Glomerular visceral epithelial cell (primary cell): Measurements from ENCODE around the gene STRIT1.
"Not testable (repeated sequence)": the region's sequence is repeated elsewhere in the genome, so short reads cannot be mapped to it uniquely, and the experiment has no call there.

Source experiments
- DNase-seq: peaks from one replicate; pipeline ENCODE4 v3.0.0-alpha.2; 2016; ENCODE audit errors: extremely low spot score

STRIT1 gene

GRCh38 chr3:155313300-155313699 lies 19.8 kb upstream of the STRIT1 start:
- DNase-seq = peak; percentile 3

GRCh38 chr3:155312781-155313180 lies 19.3 kb upstream of the STRIT1 start:
- DNase-seq = no peak

- DNase-seq = no peak
Observed at GRCh38 chr3:155309581-155309980, 16.1 kb upstream of the STRIT1 start.

- peak; percentile 16 for DNase-seq
Observed at GRCh38 chr3:155308831-155309230, 15.3 kb upstream of the STRIT1 start.

- DNase-seq = no peak
Observed at GRCh38 chr3:155307183-155307582, 13.7 kb upstream of the STRIT1 start.

- no peak for DNase-seq
Observed at GRCh38 chr3:155304394-155304793, 10.9 kb upstream of the STRIT1 start.

GRCh38 chr3:155303540-155304097 lies 10.1 kb upstream of the STRIT1 start:
- DNase-seq = no peak

- peak; percentile 6 for DNase-seq
Observed at GRCh38 chr3:155302891-155303290, 9.4 kb upstream of the STRIT1 start.

- peak; percentile 20 for DNase-seq
Observed at GRCh38 chr3:155302481-155302880, 9.0 kb upstream of the STRIT1 start.

GRCh38 chr3:155297100-155297499 lies 3.6 kb upstream of the STRIT1 start:
- no peak for DNase-seq

- no peak for DNase-seq
Observed at GRCh38 chr3:155296413-155296812, 2.9 kb upstream of the STRIT1 start.

GRCh38 chr3:155292693-155293092 lies 790 bp downstream of the STRIT1 start:
- DNase-seq = no peak

- DNase-seq = no peak
Observed at GRCh38 chr3:155292133-155292532, 1.4 kb downstream of the STRIT1 start.

GRCh38 chr3:155286736-155287135 lies 6.7 kb downstream of the STRIT1 start:
- no peak for DNase-seq

GRCh38 chr3:155285936-155286335 lies 7.5 kb downstream of the STRIT1 start:
- no peak for DNase-seq

GRCh38 chr3:155283092-155284056 lies 10.1 kb downstream of the STRIT1 start:
- DNase-seq = no peak

GRCh38 chr3:155282385-155283091 lies 10.9 kb downstream of the STRIT1 start:
- no peak for DNase-seq

GRCh38 chr3:155281912-155282311 lies 11.6 kb downstream of the STRIT1 start:
- DNase-seq = no peak

GRCh38 chr3:155276089-155276488 lies 17.4 kb downstream of the STRIT1 start:
- not testable (repeated sequence) for DNase-seq

GRCh38 chr3:155275159-155275754 lies 18.2 kb downstream of the STRIT1 start:
- not testable (repeated sequence) for DNase-seq

GRCh38 chr3:155274435-155274834 lies 19.0 kb downstream of the STRIT1 start:
- DNase-seq = not testable (repeated sequence)

GRCh38 chr3:155271343-155271613 lies 22.2 kb downstream of the STRIT1 start:
- no peak for DNase-seq
